IMR-90 (cell line): ENCODE data around the gene RAB40C. TPM values are rescaled to one million over a fixed set of nuclear protein-coding genes. Genes with fewer than 3 reads are reported as not detected.

Source experiments
- ATAC-seq: fragments of 200-7000 bp; cut with Tn5 transposase; 2 replicates; pipeline ENCODE4 v1.9.1; 2020; ENCODE audit warnings: low read depth, mild to moderate bottlenecking, moderate library complexity
- BruUV-seq: library from RNA; stranded (reverse); fragments of 400-500 nt; replicated peaks from 2 replicates; lab custom pipeline; 2021; lab: Mats Ljungman, UMichigan
- CTCF ChIA-PET: fragments of 300-600 bp; formaldehyde crosslinking; extraction: SDS; loops from one replicate; lab custom pipeline; 2021; ENCODE audit warnings: antibody characterized with exemption; lab: Yijun Ruan, JAX
- POLR2A ChIA-PET: fragments of 300-600 bp; sonication (Branson Sonifier 250); formaldehyde crosslinking; loops from one replicate; lab custom pipeline; 2022; ENCODE audit warnings: antibody characterized with exemption; ENCODE audit not compliant: unreplicated experiment; lab: Charles Lee
- DNase-seq: peaks from one replicate; pipeline ENCODE4 v3.0.0; 2013
- H2AFZ ChIP-seq: replicated peaks from 2 replicates; pipeline ENCODE3; 2013; ENCODE audit warnings: low read length, mild to moderate bottlenecking; ENCODE audit not compliant: poor library complexity
- H2AK5ac ChIP-seq: 2 replicates; pipeline ENCODE4 v1.6.1; 2013; ENCODE audit warnings: low read depth, low read length, inconsistent platforms
- H2AK9ac ChIP-seq: replicated peaks from 2 replicates; pipeline ENCODE3; 2013; ENCODE audit warnings: mild to moderate bottlenecking, low read depth, low read length, moderate library complexity; ENCODE audit not compliant: poor library complexity
- H2BK120ac ChIP-seq: 2 replicates; pipeline ENCODE4 v1.6.1; 2013; ENCODE audit warnings: low read depth, low read length, inconsistent platforms
- H2BK15ac ChIP-seq: 3 replicates; pipeline ENCODE4 v1.6.1; 2013; ENCODE audit warnings: low read depth, low read length, inconsistent platforms
- H2BK20ac ChIP-seq: 2 replicates; pipeline ENCODE4 v1.6.1; 2013; ENCODE audit warnings: low read depth, mild to moderate bottlenecking, inconsistent platforms, low read length, moderate library complexity
- H2BK5ac ChIP-seq: 2 replicates; pipeline ENCODE4 v1.6.1; 2013; ENCODE audit warnings: mild to moderate bottlenecking, low read depth, low read length, inconsistent platforms; ENCODE audit not compliant: poor library complexity, severe bottlenecking
- H3K14ac ChIP-seq: replicated peaks from 2 replicates; pipeline ENCODE4 v1.6.1; 2013; ENCODE audit warnings: low read depth, low read length, inconsistent platforms
- H3K18ac ChIP-seq: 2 replicates; pipeline ENCODE4 v1.6.1; 2013; ENCODE audit warnings: low read depth, low read length, control low read depth
- H3K23ac ChIP-seq: 2 replicates; pipeline ENCODE4 v1.6.1; 2013; ENCODE audit warnings: low read depth, low read length, inconsistent platforms
- H3K27ac ChIP-seq: 2 replicates; pipeline ENCODE4 v1.5.1; 2013; ENCODE audit warnings: mild to moderate bottlenecking, control low read depth, low read length; ENCODE audit not compliant: insufficient read depth
- H3K27me3 ChIP-seq: 2 replicates; pipeline ENCODE4 v1.6.1; 2013; ENCODE audit warnings: low read length; ENCODE audit not compliant: control insufficient read depth, insufficient read depth
- H3K36me3 ChIP-seq: 2 replicates; pipeline ENCODE4 v1.6.1; 2013; ENCODE audit warnings: low read length, mixed read lengths; ENCODE audit not compliant: control insufficient read depth, insufficient read depth
- H3K4ac ChIP-seq: 2 replicates; pipeline ENCODE4 v1.6.1; 2013; ENCODE audit warnings: low read depth, low read length, inconsistent platforms
- H3K4me1 ChIP-seq: 2 replicates; pipeline ENCODE4 v1.6.1; 2013; ENCODE audit warnings: low read length, mixed read lengths; ENCODE audit not compliant: control insufficient read depth, insufficient read depth
- H3K4me2 ChIP-seq: 2 replicates; pipeline ENCODE4 v1.6.1; 2013; ENCODE audit warnings: low read depth, mild to moderate bottlenecking, control low read depth, low read length, moderate library complexity
- H3K4me3 ChIP-seq: 2 replicates; pipeline ENCODE4 v1.5.1; 2013; ENCODE audit warnings: low read depth, mild to moderate bottlenecking, control low read depth, low read length, moderate library complexity; ENCODE audit not compliant: insufficient read depth
- H3K56ac ChIP-seq: 2 replicates; pipeline ENCODE4 v1.6.1; 2013; ENCODE audit warnings: low read length, inconsistent platforms; ENCODE audit not compliant: insufficient read depth; ENCODE audit errors: extremely low read depth
- H3K79me1 ChIP-seq, 2 experiments: 2 replicates each; pipeline ENCODE4 v1.6.1; 2013; ENCODE audit warnings: low read length in 2 of 2, inconsistent platforms in 1 of 2, low read depth in 1 of 2
- H3K9ac ChIP-seq: 2 replicates; pipeline ENCODE4 v1.6.1; 2013; ENCODE audit warnings: low read depth, low read length, control low read depth
- H3K9me1 ChIP-seq: 2 replicates; pipeline ENCODE4 v1.6.1; 2013; ENCODE audit warnings: low read length, inconsistent platforms; ENCODE audit not compliant: insufficient read depth
- H3K9me3 ChIP-seq: 2 replicates; pipeline ENCODE4 v1.6.1; 2013; ENCODE audit warnings: low read length; ENCODE audit not compliant: control insufficient read depth, insufficient read depth
- H4K20me1 ChIP-seq: 2 replicates; pipeline ENCODE4 v1.6.1; 2013; ENCODE audit warnings: low read length, inconsistent platforms; ENCODE audit not compliant: insufficient read depth
- H4K5ac ChIP-seq: 2 replicates; pipeline ENCODE4 v1.6.1; 2013; ENCODE audit warnings: mild to moderate bottlenecking, low read depth, low read length, control low read depth
- H4K8ac ChIP-seq, 2 experiments: 2 replicates each; pipeline ENCODE4 v1.6.1; 2013; ENCODE audit warnings: low read depth in 2 of 2, low read length in 2 of 2, control low read depth in 1 of 2, inconsistent platforms in 1 of 2
- H4K91ac ChIP-seq: 2 replicates; pipeline ENCODE4 v1.6.1; 2013; ENCODE audit warnings: low read depth, low read length, inconsistent platforms; ENCODE audit not compliant: insufficient read depth
- SMC3 ChIP-seq: fragments of 150-350 bp; IDR thresholded peaks from 2 replicates; pipeline ENCODE4 v1.6.1; 2016; ENCODE audit warnings: low read depth, mild to moderate bottlenecking, antibody characterized with exemption, low read length, moderate library complexity
- WGBS, 2 experiments: methylation state at CpG; one replicate each; pipeline versions ENCODE4 v1.1.5 to v1.1.7; 2013; ENCODE audit warnings: missing lambda C conversion rate in 2 of 2; ENCODE audit not compliant: insufficient read length in 1 of 2; ENCODE audit errors: extremely low coverage in 2 of 2; 5-methylcytosine and 5-hydroxymethylcytosine counted together
- dilution Hi-C: fragments of 300-500 bp; cut with HindIII; formaldehyde crosslinking; loops from one replicate; pipeline ENCODE4 v1.14.3; 2018; ENCODE audit warnings: low sequenced_read_pairs; ENCODE audit not compliant: unreplicated experiment
- in situ Hi-C: fragments of 300-500 bp; cut with MboI; formaldehyde crosslinking; loops from 3 replicates; pipeline ENCODE4 v1.14.3; 2019; ENCODE audit warnings: low sequenced_read_pairs, inconsistent platforms, mixed read lengths
- intact Hi-C: fragments of 100-400 bp; cut with micrococcal nuclease; formaldehyde crosslinking; loops from 2 replicates; pipeline ENCODE4 v1.10.0; 2022
- polyA plus RNA-seq, 3 experiments: library from polyadenylated mRNA; depleted of rRNA; stranded (reverse); fragments of >200 nt; gene quantifications; 2 replicates each; pipeline ENCODE4 v1.2.3, GENCODE V29; 2012; ENCODE audit warnings: low replicate concordance in 1 of 3
- total RNA-seq: library from RNA; depleted of rRNA; stranded (reverse); fragments of >200 nt; gene quantifications from 2 replicates; pipeline ENCODE4 v1.2.3, GENCODE V29; 2012

Gene RAB40C
- total and polyA plus RNA-seq, 2 of the 4 experiments (the other 2 are of a cell fraction): 6.8 to 13.7 TPM

DNA sequence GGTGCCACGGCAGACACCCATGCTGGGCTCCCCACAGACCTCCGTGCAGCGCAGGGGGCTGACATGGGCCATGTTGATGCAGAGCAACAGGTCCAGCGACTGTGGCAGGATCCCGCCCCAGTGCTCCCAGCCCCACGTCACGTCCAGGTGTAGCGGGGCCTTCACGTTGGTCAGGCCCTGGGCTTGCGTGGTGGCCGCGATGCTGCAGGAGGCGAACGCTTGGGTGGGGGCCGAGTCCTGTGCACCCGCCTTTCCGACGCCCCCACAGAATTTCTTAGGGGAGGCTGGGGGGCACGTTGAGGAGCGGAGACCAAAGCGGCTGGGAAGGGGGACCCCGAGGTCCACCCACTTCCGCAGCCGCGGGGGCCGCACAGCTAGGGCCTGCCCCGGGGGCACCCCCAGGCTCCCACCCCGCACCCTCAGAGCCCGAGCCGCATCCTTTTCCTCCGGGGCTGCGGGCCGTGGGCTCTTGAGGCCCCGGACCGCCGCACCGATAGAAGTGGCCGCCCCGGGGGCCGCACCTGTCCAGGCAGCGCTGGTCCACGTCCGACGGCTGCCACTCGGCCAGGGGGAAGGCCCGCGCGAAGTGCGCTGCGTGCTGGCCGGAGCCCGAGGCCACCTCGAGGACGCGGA, 45.8 kb downstream of the RAB40C start:
- H2BK15ac ChIP-seq: no peak overlapping the region
- in situ Hi-C loops (no loop called here), dilution Hi-C loops (no loop called here), intact Hi-C loops (loop anchor here (1.0 to 5.0 kb wide), 3 partner anchors 8 to 108 kb away; partner anchors contain the start of gene CAPN15)
- no peak for DNase-seq
- H3K4me1 ChIP-seq: peaks cover 17% of the 10 kb centered on the region
- peak overlapping the region; percentile 98 for H2AK5ac ChIP-seq
- peaks cover 12% of the 10 kb centered on the region; the same call in 1 of the 2 replicates for H3K36me3 ChIP-seq
- H4K91ac ChIP-seq: peak overlapping the region; percentile 66; the same call in 1 of the 2 replicates
- H3K4me2 ChIP-seq: peak overlapping the region; percentile 98
- WGBS, 2 experiments: 8% methylated on average over 39 of the region's 55 CpGs; no CpG with 5 or more reads in 1 of the 2 experiments
- H2BK5ac ChIP-seq: peak overlapping the region; percentile 77
- H4K5ac ChIP-seq: peak overlapping the region; percentile 58; the same call in 1 of the 2 replicates
- no peaks in the 10 kb centered on the region for H3K27me3 ChIP-seq
- peak overlapping the region; percentile 37; the same call in 1 of the 2 replicates for H2BK120ac ChIP-seq
- no peak for TF ChIP-seq SMC3
- peaks cover 0 to 22% of the 10 kb centered on the region in 2 experiments; a peak in 2 of 4 replicates for H3K79me1 ChIP-seq
- no peak overlapping the region for H3K18ac ChIP-seq
- peak overlapping the region; percentile 89 for H3K14ac ChIP-seq
- no TSS peak for BruUV-seq
- H3K4ac ChIP-seq: peak overlapping the region; percentile 77
- H2AFZ ChIP-seq: peak overlapping the region; percentile 100
- H4K8ac ChIP-seq: peak overlapping the region in 1 of 2 experiments; percentile 84; a peak in 2 of 4 replicates
- peak overlapping the region; percentile 91 for H2AK9ac ChIP-seq
- ChIA-PET POLR2A (no interaction called here), CTCF (interaction anchor here (0.6 kb wide), 1 partner anchor 184 kb away, joined by 3 read pairs; no protein-coding TSS in a partner anchor)
- no peak overlapping the region for H3K23ac ChIP-seq
- H3K9me3 ChIP-seq: no peaks in the 10 kb centered on the region
- peak overlapping the region; percentile 71 for H3K27ac ChIP-seq
- H3K9ac ChIP-seq: peak overlapping the region; percentile 74
- ATAC-seq: no peak
- H2BK20ac ChIP-seq: no peak overlapping the region
- peaks cover 8% of the 10 kb centered on the region; the same call in 1 of the 2 replicates for H3K9me1 ChIP-seq
- peak overlapping the region; percentile 97 for H3K4me3 ChIP-seq
- H3K56ac ChIP-seq: peak overlapping the region; percentile 46
- H4K20me1 ChIP-seq: peaks cover 4% of the 10 kb centered on the region
